IMR-90 (cell line): ENCODE results near the gene ZNF223. TPM values are rescaled to one million over a fixed set of nuclear protein-coding genes. Genes with fewer than 3 reads are reported as not detected.
A peak's percentile ranks its signal among the peaks of the same experiment; 100 is the strongest.

ENCODE experiments used
- ATAC-seq: fragments of 200-7000 bp; cut with Tn5 transposase; 2 replicates; pipeline ENCODE4 v1.9.1; 2020; ENCODE audit warnings: low read depth, mild to moderate bottlenecking, moderate library complexity
- BruUV-seq: library from RNA; stranded (reverse); fragments of 400-500 nt; replicated peaks from 2 replicates; lab custom pipeline; 2021; lab: Mats Ljungman, UMichigan
- CTCF ChIA-PET: fragments of 300-600 bp; formaldehyde crosslinking; extraction: SDS; loops from one replicate; lab custom pipeline; 2021; ENCODE audit warnings: antibody characterized with exemption; lab: Yijun Ruan, JAX
- POLR2A ChIA-PET: fragments of 300-600 bp; sonication (Branson Sonifier 250); formaldehyde crosslinking; loops from one replicate; lab custom pipeline; 2022; ENCODE audit warnings: antibody characterized with exemption; ENCODE audit not compliant: unreplicated experiment; lab: Charles Lee
- DNase-seq: peaks from one replicate; pipeline ENCODE4 v3.0.0; 2013
- H2AFZ ChIP-seq: replicated peaks from 2 replicates; pipeline ENCODE3; 2013; ENCODE audit warnings: low read length, mild to moderate bottlenecking; ENCODE audit not compliant: poor library complexity
- H2AK5ac ChIP-seq: 2 replicates; pipeline ENCODE4 v1.6.1; 2013; ENCODE audit warnings: low read depth, low read length, inconsistent platforms
- H2AK9ac ChIP-seq: replicated peaks from 2 replicates; pipeline ENCODE3; 2013; ENCODE audit warnings: mild to moderate bottlenecking, low read depth, low read length, moderate library complexity; ENCODE audit not compliant: poor library complexity
- H2BK120ac ChIP-seq: 2 replicates; pipeline ENCODE4 v1.6.1; 2013; ENCODE audit warnings: low read depth, low read length, inconsistent platforms
- H2BK15ac ChIP-seq: 3 replicates; pipeline ENCODE4 v1.6.1; 2013; ENCODE audit warnings: low read depth, low read length, inconsistent platforms
- H2BK20ac ChIP-seq: 2 replicates; pipeline ENCODE4 v1.6.1; 2013; ENCODE audit warnings: low read depth, mild to moderate bottlenecking, inconsistent platforms, low read length, moderate library complexity
- H2BK5ac ChIP-seq: 2 replicates; pipeline ENCODE4 v1.6.1; 2013; ENCODE audit warnings: mild to moderate bottlenecking, low read depth, low read length, inconsistent platforms; ENCODE audit not compliant: poor library complexity, severe bottlenecking
- H3K14ac ChIP-seq: replicated peaks from 2 replicates; pipeline ENCODE4 v1.6.1; 2013; ENCODE audit warnings: low read depth, low read length, inconsistent platforms
- H3K18ac ChIP-seq: 2 replicates; pipeline ENCODE4 v1.6.1; 2013; ENCODE audit warnings: low read depth, low read length, control low read depth
- H3K23ac ChIP-seq: 2 replicates; pipeline ENCODE4 v1.6.1; 2013; ENCODE audit warnings: low read depth, low read length, inconsistent platforms
- H3K27ac ChIP-seq: 2 replicates; pipeline ENCODE4 v1.5.1; 2013; ENCODE audit warnings: mild to moderate bottlenecking, control low read depth, low read length; ENCODE audit not compliant: insufficient read depth
- H3K27me3 ChIP-seq: 2 replicates; pipeline ENCODE4 v1.6.1; 2013; ENCODE audit warnings: low read length; ENCODE audit not compliant: control insufficient read depth, insufficient read depth
- H3K36me3 ChIP-seq: 2 replicates; pipeline ENCODE4 v1.6.1; 2013; ENCODE audit warnings: low read length, mixed read lengths; ENCODE audit not compliant: control insufficient read depth, insufficient read depth
- H3K4ac ChIP-seq: 2 replicates; pipeline ENCODE4 v1.6.1; 2013; ENCODE audit warnings: low read depth, low read length, inconsistent platforms
- H3K4me1 ChIP-seq: 2 replicates; pipeline ENCODE4 v1.6.1; 2013; ENCODE audit warnings: low read length, mixed read lengths; ENCODE audit not compliant: control insufficient read depth, insufficient read depth
- H3K4me2 ChIP-seq: 2 replicates; pipeline ENCODE4 v1.6.1; 2013; ENCODE audit warnings: low read depth, mild to moderate bottlenecking, control low read depth, low read length, moderate library complexity
- H3K4me3 ChIP-seq: 2 replicates; pipeline ENCODE4 v1.5.1; 2013; ENCODE audit warnings: low read depth, mild to moderate bottlenecking, control low read depth, low read length, moderate library complexity; ENCODE audit not compliant: insufficient read depth
- H3K56ac ChIP-seq: 2 replicates; pipeline ENCODE4 v1.6.1; 2013; ENCODE audit warnings: low read length, inconsistent platforms; ENCODE audit not compliant: insufficient read depth; ENCODE audit errors: extremely low read depth
- H3K79me1 ChIP-seq, 2 experiments: 2 replicates each; pipeline ENCODE4 v1.6.1; 2013; ENCODE audit warnings: low read length in 2 of 2, inconsistent platforms in 1 of 2, low read depth in 1 of 2
- H3K9ac ChIP-seq: 2 replicates; pipeline ENCODE4 v1.6.1; 2013; ENCODE audit warnings: low read depth, low read length, control low read depth
- H3K9me1 ChIP-seq: 2 replicates; pipeline ENCODE4 v1.6.1; 2013; ENCODE audit warnings: low read length, inconsistent platforms; ENCODE audit not compliant: insufficient read depth
- H3K9me3 ChIP-seq: 2 replicates; pipeline ENCODE4 v1.6.1; 2013; ENCODE audit warnings: low read length; ENCODE audit not compliant: control insufficient read depth, insufficient read depth
- H4K20me1 ChIP-seq: 2 replicates; pipeline ENCODE4 v1.6.1; 2013; ENCODE audit warnings: low read length, inconsistent platforms; ENCODE audit not compliant: insufficient read depth
- H4K5ac ChIP-seq: 2 replicates; pipeline ENCODE4 v1.6.1; 2013; ENCODE audit warnings: mild to moderate bottlenecking, low read depth, low read length, control low read depth
- H4K8ac ChIP-seq, 2 experiments: 2 replicates each; pipeline ENCODE4 v1.6.1; 2013; ENCODE audit warnings: low read depth in 2 of 2, low read length in 2 of 2, control low read depth in 1 of 2, inconsistent platforms in 1 of 2
- H4K91ac ChIP-seq: 2 replicates; pipeline ENCODE4 v1.6.1; 2013; ENCODE audit warnings: low read depth, low read length, inconsistent platforms; ENCODE audit not compliant: insufficient read depth
- BHLHE40 ChIP-seq: fragments of 150-350 bp; IDR thresholded peaks from 2 replicates; pipeline ENCODE4 v1.6.1; 2016; ENCODE audit warnings: mild to moderate bottlenecking, low read depth, low read length
- CEBPB ChIP-seq: IDR thresholded peaks from 2 replicates; pipeline ENCODE4 v1.6.1; 2012; ENCODE audit warnings: low read depth, low read length, improper control_type of control experiment
- FOS ChIP-seq: fragments of 150-350 bp; IDR thresholded peaks from 2 replicates; pipeline ENCODE4 v1.6.1; 2016; ENCODE audit warnings: low read depth, low read length
- WGBS, 2 experiments: methylation state at CpG; one replicate each; pipeline versions ENCODE4 v1.1.5 to v1.1.7; 2013; ENCODE audit warnings: missing lambda C conversion rate in 2 of 2; ENCODE audit not compliant: insufficient read length in 1 of 2; ENCODE audit errors: extremely low coverage in 2 of 2; 5-methylcytosine and 5-hydroxymethylcytosine counted together
- dilution Hi-C: fragments of 300-500 bp; cut with HindIII; formaldehyde crosslinking; loops from one replicate; pipeline ENCODE4 v1.14.3; 2018; ENCODE audit warnings: low sequenced_read_pairs; ENCODE audit not compliant: unreplicated experiment
- in situ Hi-C: fragments of 300-500 bp; cut with MboI; formaldehyde crosslinking; loops from 3 replicates; pipeline ENCODE4 v1.14.3; 2019; ENCODE audit warnings: low sequenced_read_pairs, inconsistent platforms, mixed read lengths
- intact Hi-C: fragments of 100-400 bp; cut with micrococcal nuclease; formaldehyde crosslinking; loops from 2 replicates; pipeline ENCODE4 v1.10.0; 2022
- polyA plus RNA-seq, 3 experiments: library from polyadenylated mRNA; depleted of rRNA; stranded (reverse); fragments of >200 nt; gene quantifications; 2 replicates each; pipeline ENCODE4 v1.2.3, GENCODE V29; 2012; ENCODE audit warnings: low replicate concordance in 1 of 3
- total RNA-seq: library from RNA; depleted of rRNA; stranded (reverse); fragments of >200 nt; gene quantifications from 2 replicates; pipeline ENCODE4 v1.2.3, GENCODE V29; 2012

ZNF223 gene
- total and polyA plus RNA-seq, 2 of the 4 experiments (the other 2 are of a cell fraction): 2.3 to 16.5 TPM

DNA sequence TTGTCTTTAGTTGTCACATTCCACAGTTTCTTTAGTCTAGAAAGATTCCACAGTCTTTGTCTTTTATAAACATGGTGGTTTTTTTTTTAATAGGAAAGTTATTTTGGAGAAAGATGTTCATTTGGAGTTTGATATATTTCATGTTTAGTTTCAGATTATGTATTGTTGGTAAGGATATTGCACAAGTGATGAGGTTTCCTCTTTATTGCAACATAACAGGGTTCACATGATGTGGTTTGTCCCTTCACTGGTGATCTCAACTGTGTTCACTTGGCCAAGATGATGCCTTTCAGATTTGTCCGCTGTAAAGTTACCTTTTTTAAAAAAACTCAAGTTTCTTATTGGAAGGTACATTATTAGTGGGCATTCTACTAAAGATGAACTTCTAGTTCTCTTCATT is 45.9 kb upstream of the ZNF223 start:
- BruUV-seq: no TSS peak
- Histone ChIP-seq H2AK5ac (no peak overlapping the region), H3K79me1 (peaks cover 7 to 19% of the 10 kb centered on the region in 2 experiments), H3K56ac (no peak overlapping the region), H2BK15ac (no peak overlapping the region), H3K4ac (no peak overlapping the region), H3K36me3 (peaks cover 34% of the 10 kb centered on the region), H2AK9ac (no peak overlapping the region), H3K9me1 (no peaks in the 10 kb centered on the region), H3K27me3 (no peaks in the 10 kb centered on the region), H3K9ac (no peak overlapping the region), H2BK5ac (no peak overlapping the region), H3K23ac (no peak overlapping the region), H4K5ac (no peak overlapping the region), H3K4me1 (peaks cover 2% of the 10 kb centered on the region; the same call in 1 of the 2 replicates), H3K4me3 (no peak overlapping the region), H2BK120ac (no peak overlapping the region), H3K4me2 (no peak overlapping the region), H4K8ac (no peak overlapping the region), H4K20me1 (no peaks in the 10 kb centered on the region), H2BK20ac (no peak overlapping the region), H3K27ac (no peak overlapping the region), H3K18ac (no peak overlapping the region), H3K9me3 (peaks cover 25% of the 10 kb centered on the region), H4K91ac (no peak overlapping the region), H2AFZ (no peak overlapping the region), H3K14ac (no peak overlapping the region)
- dilution Hi-C loops: no loop called here
- WGBS, 2 experiments: no CpG with 5 or more reads among the region's 1 CpG
- in situ Hi-C loops: no loop called here
- TF ChIP-seq BHLHE40 (no peak), CEBPB (peak; percentile 78), FOS (no peak)
- ATAC-seq (no peak), DNase-seq (peak; percentile 23)
- ChIA-PET POLR2A (no interaction called here), CTCF (no interaction called here)
- intact Hi-C loops: no loop called here
